ENCODE measurements around the gene UBR4.

Gene UBR4

GRCh38 chr1:19139711-19140110, 70.4 kb downstream of the UBR4 start:
- no peak for DNase-seq (ENCODE audit: low read depth)

- no peak for DNase-seq (ENCODE audit: low read depth)
Observed at GRCh38 chr1:19138958-19139581, 71.0 kb downstream of the UBR4 start.

GRCh38 chr1:19138331-19138730, 71.7 kb downstream of the UBR4 start:
- no peak for DNase-seq (ENCODE audit: low read depth)

- no peak for DNase-seq (ENCODE audit: low read depth)
Observed at GRCh38 chr1:19137158-19137557, 72.9 kb downstream of the UBR4 start.

- DNase-seq (ENCODE audit: low read depth): no peak
Observed at GRCh38 chr1:19133360-19133759, 76.7 kb downstream of the UBR4 start.

GRCh38 chr1:19130468-19130867, 79.6 kb downstream of the UBR4 start:
- DNase-seq (ENCODE audit: low read depth): no peak

GRCh38 chr1:19128968-19129514, 81.0 kb downstream of the UBR4 start:
- DNase-seq (ENCODE audit: low read depth): no peak

GRCh38 chr1:19124273-19124672, 85.8 kb downstream of the UBR4 start:
- DNase-seq (ENCODE audit: low read depth): no peak

- DNase-seq (ENCODE audit: low read depth): no peak
Observed at GRCh38 chr1:19123837-19124236, 86.2 kb downstream of the UBR4 start.

GRCh38 chr1:19122668-19123067, 87.4 kb downstream of the UBR4 start:
- no peak for DNase-seq (ENCODE audit: low read depth)

GRCh38 chr1:19121192-19121591, 88.9 kb downstream of the UBR4 start:
- DNase-seq (ENCODE audit: low read depth): no peak

- DNase-seq (ENCODE audit: low read depth): no peak
Observed at GRCh38 chr1:19120070-19120469, 90.0 kb downstream of the UBR4 start.

GRCh38 chr1:19115082-19115808, 94.8 kb downstream of the UBR4 start:
- no peak for DNase-seq (ENCODE audit: low read depth)

- DNase-seq (ENCODE audit: low read depth): peak; percentile 1
Observed at GRCh38 chr1:19113697-19114092, 96.4 kb downstream of the UBR4 start.

GRCh38 chr1:19112891-19113696, 97.0 kb downstream of the UBR4 start:
- no peak for DNase-seq (ENCODE audit: low read depth)

GRCh38 chr1:19110257-19110927, 99.7 kb downstream of the UBR4 start:
- DNase-seq (ENCODE audit: low read depth): no peak

GRCh38 chr1:19109545-19109944, 100.5 kb downstream of the UBR4 start:
- no peak for DNase-seq (ENCODE audit: low read depth)

GRCh38 chr1:19101244-19101643, 108.8 kb downstream of the UBR4 start:
- peak; percentile 48 for DNase-seq (ENCODE audit: low read depth)

GRCh38 chr1:19100028-19100427, 110.0 kb downstream of the UBR4 start:
- no peak for DNase-seq (ENCODE audit: low read depth)

GRCh38 chr1:19096990-19097389, 113.1 kb downstream of the UBR4 start:
- DNase-seq (ENCODE audit: low read depth): no peak

- no peak for DNase-seq (ENCODE audit: low read depth)
Observed at GRCh38 chr1:19096036-19096833, 113.8 kb downstream of the UBR4 start.

All from GM04504 (cell line).